ENCODE data around the gene ERV3-1.
"Not testable (repeated sequence)": the region's sequence is repeated elsewhere in the genome, so short reads cannot be mapped to it uniquely, and the experiment has no call there.

DNA sequence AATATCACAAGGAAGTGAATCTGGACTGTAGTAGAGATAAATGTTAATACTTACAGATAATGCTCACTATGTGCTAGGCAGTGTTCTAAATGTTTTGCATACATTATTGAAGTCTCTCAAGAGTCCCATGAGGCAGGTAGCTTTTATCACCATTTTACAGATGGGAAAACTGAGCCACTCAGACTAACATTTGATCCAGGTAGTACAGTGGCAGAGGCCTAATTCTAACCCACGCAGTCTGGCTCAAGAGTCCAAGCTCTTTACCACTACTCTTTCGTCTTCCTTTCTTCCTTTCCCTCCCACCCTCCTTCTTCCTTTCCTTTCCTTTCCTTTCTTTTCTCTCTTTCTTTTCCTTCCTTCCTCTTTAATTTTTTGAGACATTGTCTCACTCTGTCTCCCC lies 39.1 kb upstream of the ERV3-1 start:
- TF ChIP-seq POLR2A (IDR thresholded peaks at IDR 0.05; ENCODE audit: low read depth, low read length); SPI1 (IDR thresholded peaks at IDR 0.05; ENCODE audit: low read depth, low read length); PAX5 (IDR thresholded peaks at IDR 0.05; ENCODE audit: insufficient read depth, low read length, severe bottlenecking); POLR2AphosphoS5 (IDR thresholded peaks at IDR 0.05; ENCODE audit: low read depth, low read length); POU2F2 (IDR thresholded peaks at IDR 0.05; ENCODE audit: low read depth, low read length); TAF1 (IDR thresholded peaks at IDR 0.05; ENCODE audit: low read depth, low read length): not testable (repeated sequence)

All from GM12891 (cell line).